Measurements from ENCODE around the gene CCNQ. TPM values are rescaled to one million over a fixed set of nuclear protein-coding genes. Genes with fewer than 3 reads are reported as not detected.

CCNQ gene
- total and polyA plus RNA-seq, 2 donors from 2014 or later, result 14.6 to 35.4 TPM

- peaks cover 0 to 8% (median 0%) of the 10 kb centered on the region in 3 donors for H3K4me1 ChIP-seq (ENCODE audit: control insufficient read depth in 2 of 3, insufficient read depth in 2 of 3, low read depth in 1 of 3, low read length in 3 of 3)
- H3K36me3 ChIP-seq (ENCODE audit: control insufficient read depth in 2 of 3, insufficient read depth in 3 of 3, low read length in 3 of 3), result no peaks in the 10 kb centered on the region
- peaks cover 3% of the 10 kb centered on the region for H3K27me3 ChIP-seq (ENCODE audit: control insufficient read depth, insufficient read depth, low read length)
- DNase-seq (peak in 3 of 5 donors; percentile 26 to 75 (median 50)), FAIRE-seq (no peak)
- H3K27ac ChIP-seq (ENCODE audit: low read depth in 2 of 2, low read length in 2 of 2), result peak overlapping the region in 1 of 2 donors; percentile 37
- no peak overlapping the region for H3K9ac ChIP-seq (ENCODE audit: low read length in 3 of 3)
- no peaks in the 10 kb centered on the region for H3K9me3 ChIP-seq (ENCODE audit: control insufficient read depth in 2 of 3, insufficient read depth in 1 of 3, low read length in 3 of 3)
- intact Hi-C loops (cut with DNase I), result no loop called here
- TF ChIP-seq, protein P1, sequence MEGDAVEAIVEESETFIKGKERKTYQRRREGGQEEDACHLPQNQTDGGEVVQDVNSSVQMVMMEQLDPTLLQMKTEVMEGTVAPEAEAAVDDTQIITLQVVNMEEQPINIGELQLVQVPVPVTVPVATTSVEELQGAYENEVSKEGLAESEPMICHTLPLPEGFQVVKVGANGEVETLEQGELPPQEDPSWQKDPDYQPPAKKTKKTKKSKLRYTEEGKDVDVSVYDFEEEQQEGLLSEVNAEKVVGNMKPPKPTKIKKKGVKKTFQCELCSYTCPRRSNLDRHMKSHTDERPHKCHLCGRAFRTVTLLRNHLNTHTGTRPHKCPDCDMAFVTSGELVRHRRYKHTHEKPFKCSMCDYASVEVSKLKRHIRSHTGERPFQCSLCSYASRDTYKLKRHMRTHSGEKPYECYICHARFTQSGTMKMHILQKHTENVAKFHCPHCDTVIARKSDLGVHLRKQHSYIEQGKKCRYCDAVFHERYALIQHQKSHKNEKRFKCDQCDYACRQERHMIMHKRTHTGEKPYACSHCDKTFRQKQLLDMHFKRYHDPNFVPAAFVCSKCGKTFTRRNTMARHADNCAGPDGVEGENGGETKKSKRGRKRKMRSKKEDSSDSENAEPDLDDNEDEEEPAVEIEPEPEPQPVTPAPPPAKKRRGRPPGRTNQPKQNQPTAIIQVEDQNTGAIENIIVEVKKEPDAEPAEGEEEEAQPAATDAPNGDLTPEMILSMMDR (IDR thresholded peaks at IDR 0.05; ENCODE audit: borderline replicate concordance, extremely low read depth, insufficient read depth), result no peak
- H3K4me3 ChIP-seq (ENCODE audit: low read length in 3 of 3), result peak overlapping the region in 1 of 3 donors; percentile 37
Measured at GRCh38 chrX:153644356-153645125, 45.6 kb upstream of the CCNQ start.

GRCh38 chrX:153643431-153644351 is 44.8 kb upstream of the CCNQ start:
- Histone ChIP-seq H3K9ac (ENCODE audit: low read length in 3 of 3) (no peak overlapping the region), H3K4me3 (ENCODE audit: low read length in 3 of 3) (peak overlapping the region in 1 of 3 donors; percentile 39), H3K27me3 (ENCODE audit: control insufficient read depth, insufficient read depth, low read length) (peaks cover 3% of the 10 kb centered on the region), H3K9me3 (ENCODE audit: control insufficient read depth in 2 of 3, insufficient read depth in 1 of 3, low read length in 3 of 3) (no peaks in the 10 kb centered on the region), H3K36me3 (ENCODE audit: control insufficient read depth in 2 of 3, insufficient read depth in 3 of 3, low read length in 3 of 3) (no peaks in the 10 kb centered on the region), H3K4me1 (ENCODE audit: control insufficient read depth in 2 of 3, insufficient read depth in 2 of 3, low read depth in 1 of 3, low read length in 3 of 3) (peaks cover 0 to 8% (median 0%) of the 10 kb centered on the region in 3 donors), H3K27ac (ENCODE audit: low read depth in 2 of 2, low read length in 2 of 2) (peak overlapping the region; percentile 22 to 53)
- FAIRE-seq (no peak), DNase-seq (peak in 3 of 5 donors; percentile 11 to 72 (median 48))
- intact Hi-C loops (cut with DNase I), result no loop called here
- TF ChIP-seq, protein P1 (IDR thresholded peaks at IDR 0.05; ENCODE audit: borderline replicate concordance, extremely low read depth, insufficient read depth), result no peak

DNA sequence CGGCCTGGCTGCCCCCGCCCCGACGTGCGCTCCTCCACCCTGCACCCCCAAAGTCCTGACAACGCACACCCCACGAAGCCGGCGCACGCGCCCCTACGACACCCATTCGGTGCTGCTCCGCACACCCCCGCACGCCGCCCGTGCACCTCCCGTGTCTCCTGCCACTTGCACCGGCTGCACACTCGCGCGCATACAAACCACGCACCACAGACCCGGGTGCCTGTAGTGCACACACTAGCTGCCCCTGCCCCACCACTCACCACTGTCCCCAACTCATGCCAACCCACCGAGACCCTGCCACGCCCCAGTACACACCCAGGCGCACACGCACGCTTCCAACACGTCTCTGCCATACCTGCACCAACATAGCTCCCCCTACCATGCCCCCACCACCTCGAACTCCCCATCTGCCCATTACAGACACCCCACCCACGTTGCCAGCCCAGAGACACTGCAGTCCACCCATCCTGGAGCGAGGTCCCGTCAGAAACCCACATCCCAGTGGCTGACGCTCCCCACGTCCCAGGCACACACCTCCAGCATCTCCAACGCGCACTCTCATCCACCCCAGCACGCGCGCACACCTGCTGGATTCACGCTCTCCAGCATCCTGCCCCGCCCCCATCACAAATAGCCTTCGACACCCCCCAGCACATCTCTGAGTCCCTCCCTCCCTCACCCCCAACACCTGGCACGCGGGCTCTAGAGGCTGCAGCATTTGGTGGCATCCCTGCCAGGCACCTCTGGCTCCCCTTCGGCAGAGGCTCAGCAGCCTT is 43.9 kb upstream of the CCNQ start:
- FAIRE-seq (no peak), DNase-seq (peak in 2 of 5 donors; percentile 10 to 55)
- Histone ChIP-seq H3K9me3 (ENCODE audit: control insufficient read depth in 2 of 3, insufficient read depth in 1 of 3, low read length in 3 of 3) (no peaks in the 10 kb centered on the region), H3K4me1 (ENCODE audit: control insufficient read depth in 2 of 3, insufficient read depth in 2 of 3, low read depth in 1 of 3, low read length in 3 of 3) (peaks cover 0 to 8% (median 0%) of the 10 kb centered on the region in 3 donors), H3K27ac (ENCODE audit: low read depth in 2 of 2, low read length in 2 of 2) (peak overlapping the region; percentile 22 to 53), H3K9ac (ENCODE audit: low read length in 3 of 3) (no peak overlapping the region), H3K4me3 (ENCODE audit: low read length in 3 of 3) (peak overlapping the region in 2 of 3 donors; percentile 16 to 37), H3K36me3 (ENCODE audit: control insufficient read depth in 2 of 3, insufficient read depth in 3 of 3, low read length in 3 of 3) (no peaks in the 10 kb centered on the region), H3K27me3 (ENCODE audit: control insufficient read depth, insufficient read depth, low read length) (peaks cover 3% of the 10 kb centered on the region)
- intact Hi-C loops (cut with DNase I), result no loop called here
- TF ChIP-seq, protein P1 (IDR thresholded peaks at IDR 0.05; ENCODE audit: borderline replicate concordance, extremely low read depth, insufficient read depth), result no peak
